SJCRH30 (cell line): Measurements from ENCODE around the gene TUT1. TPM values are rescaled to one million over a fixed set of nuclear protein-coding genes. Genes with fewer than 3 reads are reported as not detected.

Experiments
- DNase-seq, 2 experiments: peaks; one replicate each; pipeline ENCODE4 v3.0.0-alpha.2; 2015 to 2020
- H3K27ac ChIP-seq: fragments of 250-450 bp; sonication (Bioruptor Pico); 2 replicates; pipeline ENCODE4 v1.5.1; 2020; ENCODE audit warnings: mild to moderate bottlenecking, moderate library complexity
- H3K27me3 ChIP-seq: fragments of 250-450 bp; sonication (Bioruptor Pico); 2 replicates; pipeline ENCODE4 v1.5.1; 2020; ENCODE audit warnings: mild to moderate bottlenecking, moderate library complexity
- H3K36me3 ChIP-seq: fragments of 250-450 bp; sonication (Bioruptor Pico); 2 replicates; pipeline ENCODE4 v1.5.1; 2020; ENCODE audit warnings: mild to moderate bottlenecking, moderate library complexity
- H3K4me1 ChIP-seq: fragments of 250-450 bp; sonication (Bioruptor Pico); 2 replicates; pipeline ENCODE4 v1.5.1; 2020; ENCODE audit warnings: mild to moderate bottlenecking, moderate library complexity
- H3K4me3 ChIP-seq: fragments of 250-450 bp; sonication (Bioruptor Pico); 2 replicates; pipeline ENCODE4 v1.5.1; 2020; ENCODE audit warnings: mild to moderate bottlenecking, moderate library complexity
- H3K9me3 ChIP-seq: fragments of 250-450 bp; sonication (Bioruptor Pico); replicated peaks from 2 replicates; pipeline ENCODE4 v1.5.1; 2020; ENCODE audit warnings: mild to moderate bottlenecking, moderate library complexity
- total RNA-seq: library from RNA; depleted of rRNA; stranded (reverse); fragments of >200 nt; shearing (Covaris generic); gene quantifications from 2 replicates; pipeline ENCODE4 v1.2.3, GENCODE V29; 2014

Gene TUT1
- total RNA-seq, 1 experiment from 2014 or later, result 8.8 TPM

DNA sequence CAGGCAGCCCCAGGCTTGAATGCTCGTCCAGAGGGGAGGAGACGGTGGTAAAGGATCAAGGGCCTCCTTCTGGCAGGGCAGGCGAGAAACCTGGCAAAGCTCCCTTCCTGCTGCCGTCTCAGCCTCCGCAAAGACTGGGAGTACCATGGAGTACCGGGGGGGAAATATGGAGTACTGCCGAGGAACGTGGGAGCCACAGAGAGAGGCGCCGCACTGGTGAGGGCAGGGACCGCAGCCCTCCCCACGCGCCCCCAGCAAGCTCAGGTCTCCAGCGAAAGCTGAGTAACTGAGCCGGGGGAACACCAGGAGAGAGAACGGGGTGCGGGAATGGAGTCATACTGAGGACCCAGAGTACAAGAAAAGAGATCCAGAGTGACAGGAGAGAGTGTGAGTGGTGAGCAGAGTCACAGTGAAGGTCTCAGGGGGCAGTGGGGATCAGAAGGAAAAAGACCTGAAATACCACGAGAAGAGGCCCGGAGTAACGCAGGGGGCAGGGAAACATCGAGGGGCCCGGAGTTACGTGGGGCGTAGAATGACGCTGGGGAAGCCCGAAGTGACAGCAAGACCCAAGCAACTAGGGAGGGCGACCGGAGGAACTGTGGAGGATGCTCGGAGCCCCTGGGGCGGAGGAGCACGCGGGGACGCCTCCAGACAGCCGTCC lies 20.5 kb upstream of the TUT1 start:
- Histone ChIP-seq H3K9me3 (no peaks in the 10 kb centered on the region), H3K4me3 (peak overlapping the region; percentile 79), H3K27me3 (no peaks in the 10 kb centered on the region), H3K36me3 (no peaks in the 10 kb centered on the region), H3K27ac (peak overlapping the region; percentile 45), H3K4me1 (no peaks in the 10 kb centered on the region)
- DNase-seq, result peak; percentile 54 to 62

DNA sequence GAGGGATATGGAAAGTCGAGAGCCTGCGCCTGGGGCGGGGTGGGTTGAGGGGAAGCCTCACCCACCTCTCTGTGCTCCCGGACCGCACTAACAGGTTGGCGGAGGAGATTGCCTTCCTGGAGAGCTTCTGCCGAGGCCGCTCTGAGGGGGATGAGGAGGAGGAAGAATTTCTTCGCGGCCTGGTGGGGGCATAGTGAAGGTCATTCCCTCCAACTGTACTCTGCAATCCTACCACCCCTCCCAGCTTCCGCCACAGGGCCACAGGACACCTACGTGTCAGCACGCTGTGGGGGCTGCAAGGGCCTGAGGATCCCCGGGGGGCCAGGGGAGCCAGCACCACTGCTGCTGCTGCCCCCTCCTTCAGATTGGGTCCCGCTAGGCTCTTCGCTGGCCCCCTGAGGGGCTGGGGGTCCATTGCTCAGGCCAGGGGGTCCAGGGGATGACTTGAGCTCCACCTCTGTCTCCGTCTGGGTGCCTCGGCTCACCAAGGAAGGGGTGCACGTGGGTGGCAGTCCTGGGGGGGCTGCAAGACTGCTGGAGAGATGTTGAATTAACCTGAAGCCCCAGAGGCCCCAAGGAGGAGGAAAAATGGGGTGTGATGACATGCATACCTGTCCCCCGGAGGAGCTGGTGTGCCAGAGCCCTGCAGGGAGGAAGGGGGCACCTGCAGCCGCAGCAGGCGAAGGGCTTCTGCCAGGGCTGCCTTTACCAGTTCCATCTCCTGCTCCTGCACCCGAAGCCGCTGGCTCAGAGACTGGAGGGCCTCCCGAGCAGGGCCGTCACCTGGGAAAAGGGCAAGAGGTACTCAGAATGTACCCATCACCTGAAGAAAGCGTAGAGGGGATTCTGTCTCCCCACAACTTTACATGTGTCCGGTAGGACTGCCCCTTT lies 19.7 kb upstream of the TUT1 start:
- H3K9me3 ChIP-seq, result no peaks in the 10 kb centered on the region
- DNase-seq, result no peak
- peak overlapping the region; percentile 45; the same call in 1 of the 2 replicates for H3K27ac ChIP-seq
- H3K4me3 ChIP-seq, result peak overlapping the region; percentile 79
- no peaks in the 10 kb centered on the region for H3K27me3 ChIP-seq
- no peaks in the 10 kb centered on the region for H3K36me3 ChIP-seq
- no peaks in the 10 kb centered on the region for H3K4me1 ChIP-seq

DNA sequence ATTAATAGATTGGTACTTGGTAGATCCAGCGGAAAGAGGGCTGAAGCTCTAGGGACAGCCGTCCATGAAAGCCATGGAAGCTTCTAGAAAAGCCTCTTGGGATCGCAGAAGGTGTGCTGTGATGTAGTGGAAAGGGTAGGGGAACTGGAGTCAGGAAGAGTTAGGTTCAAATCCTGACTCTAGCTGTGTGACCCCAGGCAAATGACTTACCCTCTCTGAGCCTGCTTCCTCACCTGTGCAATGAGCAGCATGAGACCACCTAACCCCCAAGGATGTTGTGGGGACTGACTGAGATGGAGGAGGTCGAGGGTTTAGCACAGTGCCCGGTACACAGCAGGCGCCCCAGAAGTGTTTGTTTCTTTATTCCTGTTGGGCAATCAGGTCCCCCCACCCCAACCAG lies 19.1 kb upstream of the TUT1 start:
- no peaks in the 10 kb centered on the region for H3K9me3 ChIP-seq
- H3K4me3 ChIP-seq, result no peak overlapping the region
- no peaks in the 10 kb centered on the region for H3K36me3 ChIP-seq
- no peak overlapping the region for H3K27ac ChIP-seq
- H3K27me3 ChIP-seq, result no peaks in the 10 kb centered on the region
- no peaks in the 10 kb centered on the region for H3K4me1 ChIP-seq
- DNase-seq, result no peak

DNA sequence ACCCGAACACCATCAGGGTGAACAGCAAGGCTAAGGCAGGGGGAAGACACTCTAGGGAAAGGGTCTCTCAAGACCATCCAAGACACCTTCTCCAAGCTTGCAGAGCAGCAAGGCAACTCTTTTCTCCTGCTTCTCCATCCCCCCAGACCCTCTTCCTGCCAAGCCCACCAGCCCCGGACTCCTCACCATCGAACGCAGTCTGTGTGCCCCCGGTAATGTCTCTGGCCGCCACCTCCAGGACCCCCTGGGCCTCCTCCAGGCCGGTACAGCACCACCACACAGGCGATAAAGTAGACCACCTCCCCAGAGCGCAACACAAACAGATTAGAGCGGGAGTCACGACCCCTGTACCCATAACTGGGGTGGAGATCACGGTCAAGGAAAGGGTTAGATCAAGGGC lies 17.5 kb upstream of the TUT1 start:
- H3K4me3 ChIP-seq, result no peak overlapping the region
- no peaks in the 10 kb centered on the region for H3K36me3 ChIP-seq
- H3K27me3 ChIP-seq, result no peaks in the 10 kb centered on the region
- H3K27ac ChIP-seq, result no peak overlapping the region
- DNase-seq, result no peak
- H3K4me1 ChIP-seq, result no peaks in the 10 kb centered on the region
- H3K9me3 ChIP-seq, result no peaks in the 10 kb centered on the region

DNA sequence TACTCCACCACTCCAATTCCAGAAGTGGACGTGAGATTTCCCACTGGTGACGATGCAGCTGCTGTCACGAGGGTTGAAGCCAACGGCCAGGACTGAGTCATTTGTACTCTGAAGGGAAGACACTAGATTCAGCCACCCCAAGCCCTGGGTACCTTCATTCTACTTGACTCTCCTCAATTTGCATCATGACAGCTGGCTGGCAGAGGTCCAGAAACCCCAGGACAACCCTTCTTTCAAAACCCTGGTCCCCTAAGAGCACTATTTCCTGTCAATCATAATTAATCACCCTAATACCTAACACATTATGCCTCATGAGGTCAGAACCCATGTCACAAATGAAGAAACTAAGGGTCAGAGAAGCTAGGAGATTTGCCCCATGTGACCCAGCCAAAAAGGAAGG lies 16.4 kb upstream of the TUT1 start:
- Histone ChIP-seq H3K27ac (no peak overlapping the region), H3K27me3 (no peaks in the 10 kb centered on the region), H3K4me1 (no peaks in the 10 kb centered on the region), H3K36me3 (no peaks in the 10 kb centered on the region), H3K9me3 (no peaks in the 10 kb centered on the region), H3K4me3 (no peak overlapping the region)
- DNase-seq, result no peak

DNA sequence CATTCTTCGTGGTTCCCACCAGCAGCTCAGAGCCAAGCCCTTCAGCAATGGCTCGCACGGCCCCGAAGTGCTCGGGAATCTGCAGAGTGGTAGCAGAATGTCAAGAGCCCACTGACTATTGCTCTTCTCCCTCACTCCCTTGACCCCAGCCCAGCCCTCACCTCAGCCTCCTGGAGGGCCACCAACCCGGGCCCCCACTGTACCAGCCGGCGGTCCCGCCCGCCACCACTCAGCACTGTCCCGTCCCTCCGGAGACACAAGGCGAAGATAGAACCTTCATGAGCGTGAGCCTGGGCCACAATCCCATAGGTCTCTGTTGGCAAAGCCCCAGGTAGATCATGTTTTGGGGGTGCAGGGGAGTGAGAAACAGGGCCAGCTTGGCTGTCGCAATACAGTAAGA lies 14.6 kb upstream of the TUT1 start:
- Histone ChIP-seq H3K4me3 (no peak overlapping the region), H3K27ac (no peak overlapping the region), H3K4me1 (no peaks in the 10 kb centered on the region), H3K36me3 (no peaks in the 10 kb centered on the region), H3K9me3 (no peaks in the 10 kb centered on the region), H3K27me3 (no peaks in the 10 kb centered on the region)
- DNase-seq, result no peak

DNA sequence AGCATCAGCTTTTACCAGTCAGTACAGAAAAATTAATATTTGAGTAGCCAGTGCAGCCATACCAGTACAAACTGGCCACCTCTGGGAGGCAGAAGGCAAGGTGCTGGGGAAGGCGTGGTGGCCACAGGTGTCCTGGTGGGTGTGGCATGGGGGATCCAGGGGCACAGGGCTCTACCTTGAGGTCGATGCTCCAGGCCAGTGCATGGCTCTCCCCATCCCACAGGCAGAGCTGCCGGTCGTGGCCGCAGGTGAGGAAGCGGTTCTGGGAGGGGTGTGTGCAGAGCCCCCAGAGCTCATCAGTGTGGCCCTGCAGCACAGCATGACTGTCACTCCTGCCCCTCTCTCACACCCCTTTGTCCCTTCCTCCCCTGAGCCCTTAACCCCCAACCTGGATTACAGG lies 14.1 kb upstream of the TUT1 start:
- H3K27me3 ChIP-seq, result no peaks in the 10 kb centered on the region
- no peaks in the 10 kb centered on the region for H3K36me3 ChIP-seq
- H3K9me3 ChIP-seq, result no peaks in the 10 kb centered on the region

DNA sequence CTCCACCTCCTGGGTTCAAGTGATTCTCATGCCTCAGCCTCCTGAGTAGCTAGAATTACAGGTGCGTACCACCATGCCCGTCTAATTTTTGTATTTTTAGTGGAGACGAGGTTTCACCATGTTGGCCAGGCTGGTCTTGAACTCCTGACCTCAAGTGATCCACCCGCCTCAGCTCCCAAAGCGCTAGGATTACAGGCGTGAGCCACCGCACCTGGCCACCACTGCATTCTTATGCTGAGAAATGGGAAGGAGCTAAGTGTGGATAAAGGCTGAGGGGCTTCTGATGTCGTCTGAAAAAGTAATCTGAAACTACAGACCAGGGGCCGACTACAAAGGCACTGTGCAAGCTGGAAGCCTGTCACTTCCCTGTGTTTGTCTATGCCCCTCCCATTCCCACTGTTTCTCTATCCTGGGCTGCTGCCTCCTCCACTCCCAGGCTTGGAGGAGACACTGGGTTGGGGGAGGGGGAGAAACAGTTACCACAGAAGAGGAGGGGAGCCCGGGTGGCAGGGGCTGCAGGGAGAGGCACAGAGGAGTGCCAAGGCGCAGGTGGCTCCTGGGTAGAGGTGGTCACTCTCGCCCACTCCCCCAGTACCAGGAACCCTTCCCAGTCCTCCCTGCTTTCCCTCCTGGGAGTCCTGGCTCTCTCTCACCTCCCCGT lies 13.3 kb upstream of the TUT1 start:
- H3K9me3 ChIP-seq, result no peaks in the 10 kb centered on the region
- peaks cover 10% of the 10 kb centered on the region for H3K4me1 ChIP-seq
- no peak overlapping the region for H3K4me3 ChIP-seq
- H3K27ac ChIP-seq, result no peak overlapping the region
- peaks cover 6% of the 10 kb centered on the region; the same call in 1 of the 2 replicates for H3K36me3 ChIP-seq
- no peaks in the 10 kb centered on the region for H3K27me3 ChIP-seq
- DNase-seq, result no peak

More for the DNA sequence above, 14.1 kb upstream of the TUT1 start:
- no peak overlapping the region for H3K27ac ChIP-seq
- peaks cover under 1% of the 10 kb centered on the region; the same call in 1 of the 2 replicates for H3K4me1 ChIP-seq
- DNase-seq, result no peak
- no peak overlapping the region for H3K4me3 ChIP-seq

DNA sequence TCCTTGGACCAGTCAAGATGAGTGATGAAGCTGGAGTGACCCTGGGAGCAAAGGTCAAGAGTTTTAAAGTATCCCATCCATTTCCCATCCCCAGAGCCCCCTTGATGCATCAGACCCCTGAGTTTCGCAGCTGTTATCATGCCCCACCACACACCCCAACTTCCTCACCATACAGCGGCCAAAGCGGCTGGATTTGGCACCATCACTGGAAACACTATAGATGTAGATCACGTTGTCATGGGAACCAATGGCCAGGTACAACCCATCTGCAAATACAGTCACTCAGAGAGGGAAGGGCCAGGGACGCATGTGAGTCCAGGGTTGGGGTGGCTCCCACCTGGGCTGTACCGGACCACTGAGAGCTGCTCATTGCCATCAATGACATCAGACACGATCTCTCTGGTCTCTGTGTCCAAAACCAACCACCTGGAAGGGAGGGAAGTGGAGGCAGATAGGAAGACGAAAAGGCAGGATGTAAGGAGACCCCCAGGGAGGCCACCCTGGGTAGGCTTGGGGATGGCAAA lies 12.5 kb upstream of the TUT1 start:
- H3K27ac ChIP-seq, result no peak overlapping the region
- DNase-seq, result no peak
- H3K4me1 ChIP-seq, result peaks cover 12% of the 10 kb centered on the region
- no peak overlapping the region for H3K4me3 ChIP-seq
- peaks cover 8% of the 10 kb centered on the region; the same call in 1 of the 2 replicates for H3K36me3 ChIP-seq
- no peaks in the 10 kb centered on the region for H3K9me3 ChIP-seq
- no peaks in the 10 kb centered on the region for H3K27me3 ChIP-seq

DNA sequence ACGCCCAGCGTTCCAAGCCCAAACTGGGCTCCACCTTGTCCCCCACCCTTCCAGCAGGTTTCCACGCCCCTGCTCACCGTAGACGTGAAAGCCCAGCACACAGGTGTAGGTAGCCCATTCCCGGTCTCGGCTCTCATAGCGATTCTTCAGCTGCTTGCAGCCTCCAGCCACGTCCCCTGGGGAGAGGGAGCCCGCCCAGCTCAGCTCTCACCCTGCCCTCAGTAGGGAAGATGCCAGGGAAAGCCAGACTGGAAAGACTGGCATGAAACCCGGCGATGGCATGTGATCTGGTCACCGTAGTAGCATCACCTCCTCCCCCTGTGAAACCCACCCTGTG lies 11.7 kb upstream of the TUT1 start:
- Histone ChIP-seq H3K9me3 (no peaks in the 10 kb centered on the region), H3K27me3 (no peaks in the 10 kb centered on the region), H3K4me3 (no peak overlapping the region), H3K4me1 (peaks cover 12% of the 10 kb centered on the region), H3K27ac (no peak overlapping the region), H3K36me3 (peaks cover 16% of the 10 kb centered on the region)
- DNase-seq, result no peak

DNA sequence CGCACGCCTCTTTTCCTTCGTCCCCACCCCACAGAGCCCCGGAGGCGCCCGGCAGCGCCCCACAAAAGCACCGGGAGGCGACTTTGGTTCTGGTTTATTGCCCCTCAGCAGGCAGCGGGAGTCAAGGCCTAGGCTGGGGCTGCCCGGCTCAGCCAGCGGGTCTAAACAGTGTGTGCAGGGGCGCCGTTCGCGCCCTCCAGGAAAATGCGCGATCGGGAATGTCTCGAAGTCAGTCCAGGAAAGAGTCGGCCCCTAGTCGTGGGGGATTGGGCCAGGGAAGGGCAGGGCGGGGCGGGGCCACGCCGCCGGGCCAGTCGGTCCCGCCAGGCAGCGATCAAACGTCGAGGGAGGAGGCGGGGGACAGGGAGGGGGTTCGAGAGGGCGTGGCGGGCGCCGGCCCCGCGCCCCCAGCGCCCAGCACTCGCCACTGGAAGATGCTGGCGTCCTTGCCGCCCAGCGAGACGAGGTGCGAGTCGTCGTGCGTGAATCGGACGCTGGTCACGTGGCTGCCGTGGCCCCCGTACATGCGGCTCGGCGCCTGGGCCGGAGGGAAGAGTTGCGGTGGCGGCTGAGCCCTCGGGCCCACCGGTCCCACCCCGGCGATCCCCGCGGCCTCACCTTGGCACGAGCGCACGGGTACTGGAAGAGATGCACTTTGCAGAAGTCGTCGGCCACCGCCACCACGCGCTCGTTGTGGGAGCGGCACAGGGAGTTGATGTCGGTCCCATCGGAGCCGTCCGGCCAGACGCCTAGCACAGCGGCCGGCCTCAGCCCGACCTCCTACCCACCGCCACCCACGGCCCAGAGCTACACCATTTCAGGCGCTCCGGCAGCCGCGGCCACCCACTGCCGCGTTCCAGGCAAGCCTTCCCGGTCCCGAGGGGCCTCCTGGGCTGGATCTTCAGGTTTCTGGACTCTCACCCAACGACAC lies 11.1 kb upstream of the TUT1 start:
- H3K9me3 ChIP-seq, result no peaks in the 10 kb centered on the region
- H3K27ac ChIP-seq, result peak overlapping the region; percentile 19; the same call in 1 of the 2 replicates
- DNase-seq, result no peak
- peaks cover 23% of the 10 kb centered on the region for H3K36me3 ChIP-seq
- peaks cover 12% of the 10 kb centered on the region for H3K4me1 ChIP-seq
- H3K4me3 ChIP-seq, result peak overlapping the region; percentile 94
- H3K27me3 ChIP-seq, result no peaks in the 10 kb centered on the region

DNA sequence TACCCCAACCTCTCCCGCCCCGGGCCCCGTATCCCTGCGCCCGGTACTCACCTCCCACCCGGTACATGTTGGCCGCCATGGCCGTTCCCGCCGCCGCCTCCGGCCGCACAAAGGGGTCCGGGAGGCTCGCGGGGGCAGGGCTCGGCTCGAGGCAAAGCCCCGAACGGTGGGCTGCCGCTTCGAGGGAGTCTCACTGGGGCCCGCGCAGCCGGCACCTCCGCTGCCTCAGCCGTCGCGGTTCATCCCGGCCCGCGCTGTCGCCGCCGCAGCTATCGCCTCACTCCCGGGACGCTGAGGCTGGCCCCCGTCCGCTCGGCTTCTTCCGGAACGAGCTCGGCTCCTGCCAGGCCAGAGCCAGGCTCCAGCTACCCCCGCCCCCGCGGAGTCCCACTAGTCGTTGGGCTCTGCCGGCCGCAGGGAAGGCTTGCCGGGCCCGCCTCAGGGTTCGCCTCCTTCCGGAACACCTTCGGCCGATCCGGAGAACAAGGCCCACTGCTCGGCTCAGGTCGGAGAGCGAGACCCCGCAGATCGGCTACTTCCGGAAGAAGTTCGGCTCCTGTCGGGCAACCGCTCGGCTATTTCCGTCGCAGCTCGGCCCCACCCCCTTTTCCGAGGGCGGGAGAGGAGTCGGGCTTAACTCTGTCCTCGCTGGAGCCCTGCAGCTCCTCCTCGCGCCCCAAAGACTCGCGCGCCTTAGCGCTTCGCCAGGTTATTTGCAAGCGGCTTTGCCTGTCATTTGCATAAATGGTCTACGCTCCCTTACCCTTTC lies 10.2 kb upstream of the TUT1 start, which contains the start of gene MTA2:
MTA2 (minus strand) TSS at position 494 of the 769 bp plus-strand sequence; CDS start at position 79, 415 bp downstream.
- Histone ChIP-seq H3K4me3 (peak within 1 kb of the TSS; percentile 94), H3K9me3 (no peaks in the 10 kb centered on the region), H3K27me3 (no peaks in the 10 kb centered on the region), H3K36me3 (peaks cover 26% of the 10 kb centered on the region), H3K27ac (peak within 1 kb of the TSS; percentile 83), H3K4me1 (peaks cover 12% of the 10 kb centered on the region)
- peak; percentile 98 for DNase-seq

DNA sequence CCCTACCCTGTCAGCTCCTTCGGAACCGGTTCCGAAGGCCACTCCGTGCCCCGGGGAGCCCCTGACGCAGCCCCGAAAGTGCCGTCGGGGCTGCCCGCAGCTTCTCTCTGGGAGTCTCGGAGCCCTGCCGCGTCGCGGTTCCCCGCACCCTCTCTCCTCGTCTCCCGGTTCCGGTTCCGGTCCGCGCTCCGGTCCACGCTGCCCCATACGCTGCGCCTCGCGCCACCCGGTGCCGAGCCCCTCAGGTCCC lies 9.7 kb upstream of the TUT1 start:
- peak overlapping the region; percentile 94 for H3K4me3 ChIP-seq
- H3K27me3 ChIP-seq, result no peaks in the 10 kb centered on the region
- peaks cover 31% of the 10 kb centered on the region for H3K36me3 ChIP-seq
- H3K9me3 ChIP-seq, result no peaks in the 10 kb centered on the region
- H3K27ac ChIP-seq, result peak overlapping the region; percentile 83
- DNase-seq, result no peak
- peaks cover 12% of the 10 kb centered on the region for H3K4me1 ChIP-seq
